Small intestine (tissue), 7 donors: ENCODE data around the gene SNX11. TPM values are rescaled to one million over a fixed set of nuclear protein-coding genes. Genes with fewer than 3 reads are reported as not detected.

Source experiments
- DNase-seq, 2 donors: peaks; one replicate each; pipeline versions ENCODE4 v3.0.0 to v3.0.0-alpha.2; 2013
- FAIRE-seq: peaks from 2 replicates; lab custom pipeline; 2012; peaks lifted over from hg19 to GRCh38; lab: Jason Lieb, UNC
- H3K27ac ChIP-seq, 3 donors: one replicate each; pipeline ENCODE4 v1.5.1; 2013; ENCODE audit warnings: low read length in 2 of 3, mild to moderate bottlenecking in 2 of 3, control low read depth in 1 of 3, inconsistent platforms in 1 of 3, low read depth in 1 of 3, moderate library complexity in 1 of 3
- H3K27me3 ChIP-seq, 3 donors: one replicate each; pipeline ENCODE4 v1.6.1; 2013; ENCODE audit warnings: low read length in 3 of 3, inconsistent platforms in 1 of 3; ENCODE audit not compliant: control insufficient read depth in 3 of 3, insufficient read depth in 3 of 3
- H3K36me3 ChIP-seq, 3 donors: one replicate each; pipeline ENCODE4 v1.6.1; 2013; ENCODE audit warnings: low read length in 3 of 3, inconsistent platforms in 1 of 3, low read depth in 1 of 3, mild to moderate bottlenecking in 1 of 3, moderate library complexity in 1 of 3; ENCODE audit not compliant: control insufficient read depth in 3 of 3, insufficient read depth in 2 of 3
- H3K4me1 ChIP-seq, 3 donors: one replicate each; pipeline ENCODE4 v1.6.1; 2013; ENCODE audit warnings: low read length in 2 of 3, inconsistent platforms in 1 of 3, low read depth in 1 of 3, mild to moderate bottlenecking in 1 of 3, moderate library complexity in 1 of 3; ENCODE audit not compliant: control insufficient read depth in 3 of 3, insufficient read depth in 2 of 3
- H3K4me3 ChIP-seq, 3 donors: one replicate each; pipeline ENCODE4 v1.5.1; 2013; ENCODE audit warnings: low read length in 3 of 3, control low read depth in 1 of 3, inconsistent platforms in 1 of 3, low read depth in 1 of 3, mild to moderate bottlenecking in 1 of 3, moderate library complexity in 1 of 3
- H3K9me3 ChIP-seq, 2 donors: one replicate each; pipeline ENCODE4 v1.6.1; 2013; ENCODE audit warnings: low read depth in 1 of 2, low read length in 1 of 2; ENCODE audit not compliant: control insufficient read depth in 2 of 2, insufficient read depth in 1 of 2
- WGBS, 3 donors: extraction: QIAGEN DNeasy Blood & Tissue Kit; methylation state at CpG; one replicate each; pipeline ENCODE4 v1.1.7; 2013; 5-methylcytosine and 5-hydroxymethylcytosine counted together
- polyA plus RNA-seq, 4 donors: library from polyadenylated mRNA; stranded (reverse) in 3 of 4; unstranded in 1 of 4; fragments of 200-250 nt in 3 of 4; fragments of 120-200 nt in 1 of 4; gene quantifications; one replicate each; pipeline versions ENCODE4 v1.2.1 to v1.2.3, GENCODE V29; 2013
- donor health status: healthy with polysubstance abuse.
- donor health status: control.
- donor health status: control.
- donor health status: Bipolar disorder and iron deficiency.
- donor health status: healthy.

SNX11 gene
- polyA plus RNA-seq, 4 donors, result 11.4 to 16.3 (median 12.8) TPM

- H3K4me3 ChIP-seq, result no peak overlapping the region
- WGBS, 3 donors, result 58 to 75% (median 67%) methylated on average over 3 of the region's 3 CpGs
- no peak for DNase-seq
- no peaks in the 10 kb centered on the region for H3K36me3 ChIP-seq
- peaks cover 0 to 33% (median 2%) of the 10 kb centered on the region in 3 donors for H3K27me3 ChIP-seq
- FAIRE-seq, result no peak
- no peak overlapping the region for H3K27ac ChIP-seq
- no peaks in the 10 kb centered on the region for H3K9me3 ChIP-seq
- H3K4me1 ChIP-seq, result peaks cover 0 to 5% (median 0%) of the 10 kb centered on the region in 3 donors
Measured at GRCh38 chr17:48144976-48145798, 37.6 kb downstream of the SNX11 start.

GRCh38 chr17:48148029-48148770 is 40.6 kb downstream of the SNX11 start:
- peaks cover 0 to 46% (median 5%) of the 10 kb centered on the region in 3 donors for H3K27me3 ChIP-seq
- H3K4me1 ChIP-seq, result peaks cover 0 to 7% (median 0%) of the 10 kb centered on the region in 3 donors
- no peak overlapping the region for H3K27ac ChIP-seq
- no peaks in the 10 kb centered on the region for H3K36me3 ChIP-seq
- H3K9me3 ChIP-seq, result no peaks in the 10 kb centered on the region
- no peak overlapping the region for H3K4me3 ChIP-seq
- no peak for DNase-seq
- WGBS, 3 donors, result 71 to 81% (median 75%) methylated on average over 14 of the region's 14 CpGs
- FAIRE-seq, result no peak

- Histone ChIP-seq H3K27me3 (peaks cover 0 to 40% (median 5%) of the 10 kb centered on the region in 3 donors), H3K36me3 (no peaks in the 10 kb centered on the region), H3K4me3 (no peak overlapping the region), H3K27ac (no peak overlapping the region), H3K9me3 (no peaks in the 10 kb centered on the region), H3K4me1 (peaks cover 0 to 11% (median 0%) of the 10 kb centered on the region in 3 donors)
- no peak for FAIRE-seq
- peak in 1 of 2 donors; percentile 31 for DNase-seq
- 37 to 50% (median 47%) methylated on average over 16 of the region's 16 CpGs for WGBS, 3 donors
Measured at GRCh38 chr17:48148854-48149786, 41.6 kb downstream of the SNX11 start.

GRCh38 chr17:48149787-48150463 is 42.4 kb downstream of the SNX11 start:
- FAIRE-seq (no peak), DNase-seq (no peak)
- H3K27me3 ChIP-seq, result peaks cover 0 to 39% (median 5%) of the 10 kb centered on the region in 3 donors

GRCh38 chr17:48150597-48151001 is 43.0 kb downstream of the SNX11 start:
- 49 to 63% (median 56%) methylated on average over 11 of the region's 11 CpGs for WGBS, 3 donors
- DNase-seq (no peak), FAIRE-seq (no peak)
- Histone ChIP-seq H3K4me3 (no peak overlapping the region), H3K27ac (no peak overlapping the region), H3K36me3 (no peaks in the 10 kb centered on the region), H3K9me3 (no peaks in the 10 kb centered on the region), H3K4me1 (peaks cover 0 to 14% (median 0%) of the 10 kb centered on the region in 3 donors), H3K27me3 (peaks cover 0 to 39% (median 5%) of the 10 kb centered on the region in 3 donors)

More at GRCh38 chr17:48149787-48150463, 42.4 kb downstream of the SNX11 start:
- Histone ChIP-seq H3K27ac (no peak overlapping the region), H3K4me3 (no peak overlapping the region), H3K4me1 (peaks cover 0 to 17% (median 0%) of the 10 kb centered on the region in 3 donors), H3K36me3 (no peaks in the 10 kb centered on the region), H3K9me3 (no peaks in the 10 kb centered on the region)
- WGBS, 3 donors, result 67 to 79% (median 76%) methylated on average over 4 of the region's 4 CpGs

- H3K27me3 ChIP-seq, result peaks cover 0 to 39% (median 5%) of the 10 kb centered on the region in 3 donors
- H3K4me3 ChIP-seq, result no peak overlapping the region
- FAIRE-seq (no peak), DNase-seq (no peak)
- H3K27ac ChIP-seq, result no peak overlapping the region
- H3K9me3 ChIP-seq, result no peaks in the 10 kb centered on the region
- no peaks in the 10 kb centered on the region for H3K36me3 ChIP-seq
- WGBS, 3 donors, result 60 to 68% (median 66%) methylated on average over 3 of the region's 3 CpGs
- peaks cover 0 to 12% (median 0%) of the 10 kb centered on the region in 3 donors for H3K4me1 ChIP-seq
Measured at GRCh38 chr17:48151220-48151619, 43.7 kb downstream of the SNX11 start.

GRCh38 chr17:48152289-48152688 is 44.7 kb downstream of the SNX11 start:
- WGBS, 3 donors, result 65 to 87% (median 78%) methylated on average over 4 of the region's 4 CpGs
- H3K9me3 ChIP-seq, result no peaks in the 10 kb centered on the region
- DNase-seq (no peak), FAIRE-seq (no peak)
- H3K4me1 ChIP-seq, result peaks cover 0 to 12% (median 0%) of the 10 kb centered on the region in 3 donors
- no peak overlapping the region for H3K4me3 ChIP-seq
- H3K27me3 ChIP-seq, result peaks cover 0 to 39% (median 5%) of the 10 kb centered on the region in 3 donors
- H3K36me3 ChIP-seq, result no peaks in the 10 kb centered on the region
- no peak overlapping the region for H3K27ac ChIP-seq
